DMS114 treated with DMSO at 0.1 percent for 48 hours (cell line): ENCODE measurements around the gene DNAH3.
A peak's percentile ranks its signal among the peaks of the same experiment; 100 is the strongest.
"Not testable (repeated sequence)": the region's sequence is repeated elsewhere in the genome, so short reads cannot be mapped to it uniquely, and the experiment has no call there.

ENCODE experiments used
- DNase-seq: peaks from one replicate; lab custom pipeline; 2025; ENCODE audit not compliant: unreplicated experiment; lab: John Stamatoyannopoulos, UW

DNAH3 gene

DNA sequence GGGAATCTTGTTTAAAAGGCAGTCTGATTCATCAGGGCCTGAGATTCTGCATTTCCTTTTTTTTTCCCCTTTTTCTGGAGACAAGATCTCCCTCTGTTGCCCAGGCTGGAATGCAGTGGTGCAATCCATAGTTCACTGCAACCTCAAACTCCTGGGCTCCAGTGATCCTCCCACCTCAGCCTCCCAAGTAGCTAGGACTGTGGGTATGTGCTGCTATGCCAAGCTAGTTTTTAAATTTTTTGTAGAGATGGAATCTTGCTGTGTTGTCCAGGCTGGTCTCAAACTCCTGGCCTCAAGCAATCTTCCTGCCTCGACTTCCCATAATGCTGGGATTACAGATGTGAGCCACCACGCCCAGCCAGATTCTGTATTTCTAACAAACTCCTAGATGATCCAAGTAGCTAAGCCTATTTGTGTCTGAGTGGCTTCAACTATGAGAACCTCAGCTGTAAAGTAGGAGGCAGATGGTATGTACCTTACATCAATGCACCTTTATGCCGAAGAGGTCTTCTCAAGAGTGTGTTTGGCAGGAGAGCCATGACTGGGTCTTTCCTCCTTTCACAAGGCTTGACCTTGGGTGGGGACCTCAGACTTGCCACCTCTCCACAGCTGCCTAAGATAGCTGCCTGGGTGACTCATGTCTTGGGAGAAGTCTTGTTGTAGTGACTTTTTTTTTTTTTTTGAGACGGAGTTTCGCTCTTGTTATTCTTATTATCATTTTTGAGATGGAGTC is 18.8 kb upstream of the DNAH3 start:
- no peak for DNase-seq

DNA sequence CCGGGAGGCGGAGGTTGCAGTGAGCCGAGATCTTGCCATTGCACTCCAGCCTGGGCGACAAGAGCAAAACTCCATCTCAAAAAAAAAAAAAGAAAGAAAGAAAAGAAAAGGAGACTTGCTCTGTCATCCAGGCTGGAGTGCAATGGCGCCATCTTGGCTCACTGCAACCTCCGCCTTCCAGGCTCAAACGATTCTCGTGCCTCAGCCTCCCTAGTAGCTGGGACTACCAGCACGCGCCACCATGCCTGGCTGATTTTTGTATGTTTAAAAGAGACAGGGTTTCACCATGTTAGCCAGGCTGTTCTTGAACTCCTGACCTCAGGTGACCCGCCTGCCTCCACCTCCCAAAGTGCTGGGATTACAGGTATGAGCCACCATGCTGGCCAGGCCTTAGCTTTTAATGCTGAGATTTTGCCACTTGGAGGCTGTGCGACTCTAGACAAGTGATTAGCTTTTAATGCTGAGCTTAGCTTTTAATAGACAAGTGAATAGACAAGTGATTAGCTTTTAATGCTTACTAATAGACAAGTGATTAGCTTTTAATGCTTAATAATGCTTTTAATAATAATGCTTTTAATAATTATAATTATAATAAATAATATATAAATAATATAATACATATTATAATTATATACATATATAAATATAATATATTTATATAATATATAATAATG is 17.4 kb upstream of the DNAH3 start:
- DNase-seq, result no peak

DNA sequence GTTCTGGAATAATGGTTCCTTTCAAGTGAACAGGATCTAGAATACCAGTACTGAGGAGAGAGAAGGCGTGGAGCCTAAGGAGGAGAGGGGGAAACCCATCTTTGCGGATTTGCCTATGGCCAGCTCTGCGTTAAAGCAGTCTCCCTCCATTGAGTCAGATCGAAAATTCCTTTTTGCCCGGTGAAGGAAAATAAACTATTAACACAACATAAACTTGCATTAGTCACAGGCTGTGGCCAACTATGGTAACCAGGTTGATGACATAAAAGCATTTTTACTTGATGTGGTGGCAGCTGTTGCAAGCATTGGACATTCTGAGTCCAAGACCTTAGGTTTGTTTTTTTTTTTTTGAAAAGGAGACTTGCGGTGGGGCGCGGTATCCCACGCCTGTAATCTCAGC is 16.7 kb upstream of the DNAH3 start:
- DNase-seq, result no peak

DNA sequence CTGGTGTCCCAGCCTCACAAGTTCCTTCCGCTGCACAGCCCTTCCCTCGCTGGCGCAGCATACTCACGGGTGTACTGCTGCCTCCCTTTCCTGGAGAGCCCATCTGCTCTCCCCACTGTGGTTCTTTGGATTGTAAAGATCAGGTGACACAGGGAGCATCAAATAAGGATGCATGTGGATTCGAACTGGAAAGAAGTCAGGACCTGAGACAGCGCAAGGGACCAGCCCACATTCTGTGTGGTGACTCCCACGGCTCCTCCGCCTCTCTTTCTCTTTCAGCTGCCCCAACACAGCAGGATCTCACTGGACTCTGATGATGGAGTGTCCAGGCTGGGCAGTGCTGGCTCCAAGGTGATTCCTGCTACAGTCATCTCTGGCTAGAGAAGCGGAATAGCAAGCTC is 15.9 kb upstream of the DNAH3 start:
- DNase-seq, result no peak

DNA sequence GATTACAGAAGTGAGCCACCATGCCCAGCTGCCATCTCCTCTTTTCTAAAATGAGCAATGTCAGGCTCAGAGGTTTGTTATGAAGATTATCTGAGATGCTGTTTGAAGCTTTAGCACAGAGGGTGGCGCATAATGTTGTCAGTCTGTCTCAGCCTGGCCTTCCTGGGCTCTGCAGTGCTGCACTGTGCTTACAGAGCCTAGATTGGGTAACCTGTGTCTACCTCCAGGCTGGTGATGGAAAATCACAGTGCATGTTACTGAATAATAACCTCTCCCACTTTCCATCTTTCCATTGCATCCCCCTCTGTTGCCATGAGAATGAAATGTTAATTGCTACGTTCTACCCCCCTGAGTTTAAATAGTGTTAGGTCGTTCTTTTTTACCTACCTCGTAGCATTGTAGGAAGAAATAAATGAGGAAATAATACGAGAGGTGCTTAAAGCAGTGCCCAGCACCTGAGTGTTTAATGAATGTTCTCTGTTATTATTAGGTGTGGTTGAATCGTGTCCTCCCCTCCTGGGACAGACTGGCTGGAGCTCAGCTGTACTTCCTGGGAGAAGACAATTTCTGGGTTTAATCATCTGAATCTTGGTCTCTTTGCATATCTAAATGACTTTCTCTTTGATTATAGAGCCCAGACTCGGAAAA is 14.0 kb upstream of the DNAH3 start:
- no peak for DNase-seq

DNA sequence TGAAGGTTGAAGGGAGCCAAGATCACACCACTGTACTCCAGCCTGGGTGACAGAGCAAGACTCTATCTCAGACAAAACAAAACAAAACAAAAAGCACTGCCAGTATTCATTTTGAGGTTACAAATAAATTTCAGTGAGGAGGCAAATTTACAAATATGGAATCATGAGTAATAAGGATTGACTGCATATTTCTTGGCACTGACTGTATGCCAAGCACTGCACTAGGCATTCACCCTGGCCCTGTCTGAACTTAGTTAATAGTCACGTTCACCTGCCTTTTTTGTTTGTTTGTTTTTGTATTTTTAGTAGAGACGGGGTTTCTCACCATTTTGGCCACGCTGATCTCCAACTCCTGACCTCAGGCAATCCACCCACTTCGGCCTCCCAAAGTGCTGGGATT is 12.9 kb upstream of the DNAH3 start:
- no peak for DNase-seq

DNA sequence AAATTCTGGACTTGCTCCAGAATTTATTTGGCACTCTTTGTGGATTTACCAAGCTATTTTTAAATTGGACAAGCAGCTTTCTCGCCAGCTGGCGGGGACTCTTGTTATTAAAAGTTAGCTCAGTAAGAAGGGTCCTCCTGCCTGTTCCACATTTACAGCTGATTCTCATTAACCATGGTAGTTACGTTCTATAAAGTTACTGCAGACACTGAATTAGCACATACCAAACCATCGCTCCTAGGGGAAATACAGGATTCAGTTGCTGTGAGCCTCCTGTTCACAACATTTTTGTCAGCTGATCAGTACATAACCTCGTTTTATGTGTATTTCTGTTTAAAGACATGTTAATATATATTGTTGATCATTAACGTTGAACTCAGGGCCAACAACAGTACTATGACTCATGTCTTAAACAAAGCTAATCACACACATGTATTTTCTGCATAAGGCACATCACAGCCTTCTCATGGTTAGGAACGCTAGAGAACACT is 12.1 kb upstream of the DNAH3 start:
- no peak for DNase-seq

DNA sequence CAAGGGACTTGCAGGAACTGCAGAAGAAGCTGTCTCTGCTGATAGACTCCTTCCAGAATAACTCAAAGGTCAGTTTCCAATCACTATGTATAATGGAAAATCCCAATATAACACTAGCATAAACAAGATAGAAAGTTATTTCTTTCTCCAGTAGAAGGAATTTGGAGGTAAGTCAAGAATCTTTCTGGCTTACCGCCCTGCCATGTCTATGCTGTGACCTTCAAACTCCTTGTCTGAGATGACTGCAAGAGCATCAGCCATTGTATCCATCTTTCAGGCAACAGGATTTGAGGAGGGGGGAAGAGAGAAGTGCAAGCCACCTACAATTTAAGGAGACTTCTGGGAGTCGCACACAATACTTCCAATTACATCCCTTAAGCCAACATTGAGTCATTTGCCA is 10.6 kb upstream of the DNAH3 start:
- no peak for DNase-seq

DNA sequence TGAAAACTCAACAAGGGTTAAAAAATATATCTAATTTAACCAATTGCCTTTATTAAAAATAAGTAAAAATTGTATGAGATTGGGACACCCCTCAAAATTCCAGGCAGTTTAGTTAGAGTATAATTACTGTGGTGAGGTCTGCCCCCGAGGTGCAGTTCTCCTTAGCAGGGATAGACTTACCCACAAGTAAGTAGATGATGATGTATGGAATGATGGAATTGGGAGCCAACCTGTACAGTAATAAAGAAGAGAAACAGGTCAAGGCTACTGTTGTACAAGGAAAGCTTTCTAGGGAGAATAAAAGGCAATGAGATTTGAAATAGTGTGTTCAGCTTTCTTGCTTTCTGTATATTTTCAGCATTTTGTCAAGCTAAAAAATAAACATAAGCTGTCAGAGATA is 9.6 kb upstream of the DNAH3 start:
- DNase-seq, result no peak

DNA sequence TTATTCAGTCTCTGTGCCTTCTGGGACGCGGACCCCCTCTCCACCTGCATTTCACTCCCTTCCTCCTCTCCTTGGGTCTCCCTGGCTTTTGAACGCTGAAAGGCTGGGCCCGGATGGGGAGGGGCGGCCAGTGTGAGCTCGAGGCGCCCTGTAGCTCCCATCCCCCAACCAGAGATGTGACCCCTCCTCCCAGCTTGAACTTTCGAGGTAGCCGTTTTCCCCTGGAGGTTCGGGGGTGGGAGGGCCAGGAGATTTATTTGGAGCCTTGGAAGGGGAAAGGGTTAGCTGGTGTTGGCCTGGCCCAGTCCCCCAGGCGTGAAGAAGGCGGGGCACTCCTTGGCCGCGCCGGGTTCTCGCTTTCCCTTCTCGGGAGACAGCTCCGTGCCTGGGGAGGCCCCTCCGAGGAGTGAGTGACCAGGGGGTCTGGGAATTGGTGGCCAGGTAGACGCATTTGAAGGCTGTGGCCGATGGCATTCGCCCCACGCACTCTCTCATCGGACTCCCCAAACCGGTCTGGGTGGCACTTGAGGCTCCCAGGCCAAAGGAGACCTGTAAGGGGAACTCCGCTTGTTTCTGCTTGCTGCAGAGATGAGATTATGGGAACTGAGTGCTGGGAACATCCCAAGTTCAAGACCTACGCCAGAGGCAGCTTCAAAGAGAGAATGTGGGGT is 8.8 kb upstream of the DNAH3 start:
- DNase-seq, result peak; percentile 7

DNA sequence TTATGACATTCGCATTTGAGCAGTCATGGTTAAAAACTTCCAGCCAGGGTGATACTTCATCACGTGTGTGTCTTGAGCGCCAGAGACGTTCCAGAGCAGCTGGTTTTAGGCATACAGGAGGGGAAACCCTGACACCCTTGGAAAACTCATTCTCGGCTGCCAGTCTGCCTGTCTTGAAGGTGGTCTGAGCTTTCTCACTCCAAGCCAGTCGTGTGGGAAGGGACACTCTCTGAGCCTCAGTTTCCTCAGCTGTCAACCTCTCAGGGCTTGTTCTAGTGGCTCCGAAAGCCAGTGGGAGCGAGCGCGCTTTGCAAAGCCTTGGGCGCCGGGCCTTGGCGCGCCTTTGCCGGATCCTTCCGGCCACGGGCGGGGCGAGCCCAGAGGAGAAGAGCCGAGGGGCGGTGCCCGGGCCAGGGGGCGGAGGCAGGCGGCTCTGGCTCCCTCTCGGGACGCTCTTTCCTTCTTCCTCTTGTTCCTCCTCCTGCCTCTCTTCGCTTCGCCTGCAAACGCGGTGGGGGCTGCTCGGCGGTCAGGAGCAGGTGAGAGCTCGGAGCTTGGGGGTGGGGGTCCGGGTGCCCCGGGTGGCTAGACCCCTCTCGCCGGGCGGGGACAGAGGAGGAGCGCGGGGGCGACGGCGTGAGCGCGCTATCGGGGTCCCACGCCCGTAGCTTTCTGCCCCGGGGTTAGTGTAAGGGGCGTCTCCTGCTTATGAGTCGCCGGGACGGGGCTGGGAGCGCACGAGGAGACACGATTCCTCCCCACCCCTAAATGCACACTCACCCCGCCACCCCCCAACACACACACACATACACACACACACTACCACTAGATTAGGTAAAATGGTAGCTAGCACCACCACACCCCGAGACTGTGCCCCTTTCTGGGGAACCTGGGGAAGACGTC is 7.8 kb upstream of the DNAH3 start, which contains the start of gene LDAF1:
Gene LDAF1, plus strand, starts transcription at position 467 of the 903 bp plus-strand sequence. CDS start 2,509 bp downstream, outside the sequence.
- peak; percentile 61 for DNase-seq

DNA sequence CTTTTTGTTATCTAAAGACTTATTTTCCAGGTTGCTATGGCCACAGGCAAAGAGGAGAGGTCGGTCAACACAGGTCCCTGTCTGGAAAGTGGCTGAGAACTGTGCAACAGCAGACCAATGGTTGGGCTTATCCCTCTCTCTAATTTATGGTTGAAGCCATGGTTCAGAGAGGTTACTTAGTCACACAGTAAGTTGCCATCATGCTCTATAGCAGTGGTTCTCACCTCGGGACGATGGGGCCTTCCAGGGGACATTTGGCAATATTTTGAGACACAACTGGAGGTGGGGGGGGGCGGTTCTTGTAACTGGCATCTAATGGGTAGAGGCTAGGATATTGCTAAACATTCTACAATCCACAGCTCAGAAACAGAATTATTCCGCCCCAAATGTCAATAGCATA is 7.0 kb upstream of the DNAH3 start:
- DNase-seq, result no peak

DNA sequence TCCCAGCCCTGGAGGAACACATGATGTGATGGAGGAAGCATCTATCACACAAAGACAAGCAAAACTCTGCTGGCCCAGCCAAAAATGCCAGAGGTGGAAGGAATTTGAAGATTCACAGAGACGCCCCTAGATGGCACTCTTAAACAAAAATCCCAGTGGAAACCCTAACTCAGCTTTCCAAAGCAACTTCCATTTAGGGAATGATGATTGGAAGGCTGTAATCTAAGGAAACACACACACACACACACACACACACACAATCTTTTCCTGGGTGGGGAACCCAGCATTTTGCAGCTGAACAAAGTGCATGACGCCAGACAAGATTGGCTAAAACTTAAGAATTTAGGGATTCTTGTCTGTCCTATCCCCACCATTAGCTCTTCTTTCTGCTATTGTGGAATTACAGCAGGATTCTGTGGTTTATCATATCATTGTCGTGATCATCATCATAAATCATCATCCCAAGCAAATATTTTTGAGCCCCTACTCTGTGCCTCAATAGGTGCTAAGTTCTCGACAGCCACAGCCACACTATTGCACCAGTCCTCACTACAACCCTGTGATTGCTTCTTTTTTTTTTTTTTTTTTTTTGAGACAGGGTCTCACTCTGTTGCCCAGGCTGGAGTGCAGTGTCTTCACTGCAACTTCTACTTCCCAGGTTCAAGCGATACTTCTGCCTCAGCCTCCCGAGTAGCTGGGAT is 6.3 kb upstream of the DNAH3 start:
- peak; percentile 56 for DNase-seq

DNA sequence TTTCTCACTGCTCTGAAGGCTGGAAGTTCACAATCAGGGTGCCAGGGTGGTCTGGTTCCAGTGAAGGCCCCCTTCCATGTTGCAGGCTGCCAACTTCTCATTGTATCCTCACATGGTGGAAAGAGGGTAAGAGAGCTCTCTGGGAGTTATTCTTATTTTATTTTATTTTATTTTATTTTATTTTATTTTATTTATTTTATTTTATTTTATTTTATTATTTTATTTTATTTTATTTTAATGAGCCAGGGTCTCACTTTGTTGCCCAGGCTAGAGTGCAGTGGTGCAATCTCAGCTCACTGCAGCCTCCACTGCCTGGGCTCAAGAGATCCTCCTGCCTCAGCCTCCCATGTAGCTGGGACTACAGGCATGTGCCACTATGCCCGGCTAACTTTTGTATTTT is 5.4 kb upstream of the DNAH3 start:
- DNase-seq, result not testable (repeated sequence)

DNA sequence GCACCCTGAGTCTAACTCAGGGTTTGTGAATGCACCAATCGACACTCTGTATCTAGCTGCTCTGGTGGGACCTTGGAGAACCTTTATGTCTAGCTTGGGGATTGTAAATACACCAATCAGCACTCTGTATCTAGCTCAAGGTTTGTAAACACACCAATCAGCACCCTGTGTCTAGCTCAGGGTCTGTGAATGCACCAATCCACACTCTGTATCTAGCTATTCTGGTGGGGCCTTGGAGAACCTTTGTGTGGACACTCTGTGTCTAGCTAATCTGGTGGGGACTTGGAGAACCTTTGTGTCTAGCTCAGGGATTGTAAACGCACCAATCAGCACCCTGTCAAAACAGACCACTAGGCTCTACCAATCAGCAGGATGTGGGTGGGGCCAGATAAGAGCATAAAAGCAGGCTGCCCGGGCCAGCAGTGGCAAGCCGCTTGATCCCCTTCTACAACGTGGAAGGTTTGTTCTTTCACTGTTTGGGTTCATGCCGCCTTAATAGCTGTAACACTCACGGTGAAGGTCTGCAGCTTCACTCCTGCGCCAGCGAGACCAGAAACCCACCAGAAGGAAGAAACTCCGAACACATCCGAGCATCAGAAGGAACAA is 2.6 kb upstream of the DNAH3 start:
- DNase-seq, result not testable (repeated sequence)

DNA sequence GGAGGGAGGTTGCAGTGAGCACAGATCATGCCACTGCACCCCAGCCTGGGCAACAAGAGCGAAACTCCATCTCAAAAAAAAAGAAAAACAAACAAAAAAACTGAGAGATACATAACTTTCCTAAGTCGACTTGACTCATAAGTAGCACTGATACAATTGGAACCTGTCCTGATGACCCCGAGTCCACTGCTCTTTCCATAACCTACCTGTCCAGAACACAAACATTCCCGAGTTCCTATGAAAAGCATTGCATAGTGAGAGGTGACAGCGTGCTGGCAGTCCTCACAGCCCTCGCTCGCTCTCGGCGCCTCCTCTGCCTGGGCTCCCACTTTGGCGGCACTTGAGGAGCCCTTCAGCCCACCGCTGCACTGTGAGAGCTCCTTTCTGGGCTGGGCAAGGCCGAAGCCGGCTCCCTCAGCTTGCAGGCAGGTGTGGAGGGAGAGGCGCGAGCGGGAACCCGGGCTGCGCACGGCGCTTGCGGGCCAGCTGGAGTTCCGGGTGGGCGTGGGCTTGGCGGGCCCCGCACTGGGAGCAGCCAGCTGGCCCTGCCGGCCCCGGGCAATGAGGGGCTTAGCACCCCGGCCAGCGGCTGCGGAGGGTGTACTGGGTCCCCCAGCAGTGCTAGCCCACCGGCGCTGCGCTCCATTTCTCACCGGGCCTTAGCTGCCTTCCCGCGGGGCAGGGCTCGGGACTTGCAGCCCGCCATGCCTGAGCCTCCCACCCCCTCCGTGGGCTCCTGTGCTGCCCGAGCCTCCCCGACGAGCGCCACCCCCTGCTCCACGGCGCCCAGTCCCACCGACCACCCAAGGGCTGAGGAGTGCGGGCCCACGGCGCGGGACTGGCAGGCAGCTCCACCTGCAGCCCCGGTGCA is 1.7 kb upstream of the DNAH3 start:
- not testable (repeated sequence) for DNase-seq

DNA sequence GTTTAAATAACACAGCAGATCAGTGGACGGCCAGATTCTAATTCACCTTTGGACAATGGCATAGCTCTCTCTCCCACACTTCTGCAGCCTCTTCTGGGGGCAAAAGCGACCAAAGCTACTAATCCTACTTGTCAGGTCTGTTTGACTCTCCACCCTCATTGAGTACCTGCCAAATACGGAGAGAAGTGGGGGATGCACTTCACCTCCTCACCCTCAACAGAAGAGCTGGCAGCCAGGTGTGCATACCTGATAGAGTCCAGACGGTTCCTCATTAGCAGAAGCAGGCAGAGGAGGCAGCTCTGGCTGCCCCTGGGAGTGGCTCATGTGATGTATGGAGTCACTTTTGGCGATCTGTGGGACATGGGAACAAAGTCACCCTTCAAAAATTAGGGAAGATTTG is 4.9 kb downstream of the DNAH3 start:
- DNase-seq, result no peak

DNA sequence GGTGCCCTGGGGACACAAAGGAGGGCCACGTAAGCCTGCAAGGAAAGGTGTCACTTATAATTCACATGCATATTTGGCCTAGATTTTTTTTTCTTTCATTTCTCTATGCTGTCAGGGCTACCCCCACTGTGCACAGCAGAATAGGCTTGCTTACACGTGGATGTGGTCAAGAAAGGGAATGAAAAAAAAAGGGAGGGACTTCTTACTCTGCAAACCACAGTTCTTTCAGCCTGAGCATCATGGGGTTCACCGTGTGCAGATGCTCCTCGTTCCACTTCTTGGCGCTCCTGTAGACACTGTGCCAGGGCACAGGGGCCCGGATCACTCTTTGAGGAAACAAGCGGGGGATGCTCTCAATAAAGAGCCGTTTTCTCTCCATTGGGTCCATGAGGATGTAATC is 16.6 kb downstream of the DNAH3 start:
- no peak for DNase-seq
